ENCODE data around the gene ELFN1.
A peak's percentile ranks its signal among the peaks of the same experiment; 100 is the strongest.

Gene ELFN1
- total RNA-seq, result 0 to 0.12 (median 0.04) reads per million in 4 donors

GRCh38 chr7:1669954-1670893, at the start of gene ELFN1:
Gene ELFN1, plus strand, starts transcription at chr7:1670277. Its CDS starts 74,320 bp downstream, at chr7:1744597.
- peak in 1 of 5 donors; percentile 4 for DNase-seq

- no peak for DNase-seq
These were observed 49.2 kb upstream of the ELFN1 start for GRCh38 chr7:1620835-1621234.

- no peak for DNase-seq
These were observed 48.4 kb upstream of the ELFN1 start for GRCh38 chr7:1621718-1622117.

- no peak for DNase-seq
These were observed 47.6 kb upstream of the ELFN1 start for GRCh38 chr7:1622441-1622840.

- DNase-seq, result no peak
These were observed 46.3 kb upstream of the ELFN1 start for GRCh38 chr7:1623810-1624209.

- no peak for DNase-seq
These were observed 44.8 kb upstream of the ELFN1 start for GRCh38 chr7:1624999-1625927.

GRCh38 chr7:1626769-1627168, 43.3 kb upstream of the ELFN1 start:
- no peak for DNase-seq

GRCh38 chr7:1630700-1631336, 39.3 kb upstream of the ELFN1 start:
- DNase-seq, result no peak

- DNase-seq, result no peak
These were observed 38.4 kb upstream of the ELFN1 start for GRCh38 chr7:1631678-1632077.

- DNase-seq, result no peak
These were observed 37.6 kb upstream of the ELFN1 start for GRCh38 chr7:1632506-1632905.

- no peak for DNase-seq
These were observed 36.9 kb upstream of the ELFN1 start for GRCh38 chr7:1632916-1633785.

GRCh38 chr7:1635401-1635800, 34.7 kb upstream of the ELFN1 start:
- DNase-seq, result no peak

- no peak for DNase-seq
These were observed 32.9 kb upstream of the ELFN1 start for GRCh38 chr7:1637155-1637554.

- DNase-seq, result no peak
These were observed 31.8 kb upstream of the ELFN1 start for GRCh38 chr7:1638215-1638661.

- no peak for DNase-seq
These were observed 31.0 kb upstream of the ELFN1 start for GRCh38 chr7:1639071-1639470.

- no peak for DNase-seq
These were observed 30.4 kb upstream of the ELFN1 start for GRCh38 chr7:1639532-1640175.

GRCh38 chr7:1640376-1641172, 29.5 kb upstream of the ELFN1 start:
- no peak for DNase-seq

GRCh38 chr7:1641173-1641572, 28.9 kb upstream of the ELFN1 start:
- DNase-seq, result no peak

GRCh38 chr7:1641661-1642260, 28.3 kb upstream of the ELFN1 start:
- DNase-seq, result no peak

- DNase-seq, result no peak
These were observed 27.8 kb upstream of the ELFN1 start for GRCh38 chr7:1642291-1642731.
